Left renal cortex interstitium (tissue), 4 donors: ENCODE results near the gene SLC35B1. TPM values are rescaled to one million over a fixed set of nuclear protein-coding genes. Genes with fewer than 3 reads are reported as not detected.

Source experiments
- DNase-seq, 4 donors: peaks; one replicate each; pipeline ENCODE4 v3.0.0-alpha.2; 2013; ENCODE audit warnings: low read depth in 4 of 4, low spot score in 2 of 4, missing footprints in 1 of 4
- polyA plus RNA-seq, 4 donors: library from polyadenylated mRNA; unstranded; fragments of 120-200 nt; gene quantifications; one replicate each; pipeline ENCODE4 v1.2.1, GENCODE V29; 2013; ENCODE audit not compliant: insufficient read length in 4 of 4

SLC35B1 gene
- 10 to 100 TPM; 76.8 to 86.2 (median 78.0) TPM for polyA plus RNA-seq

- DNase-seq = peak; percentile 97 to 99 (median 98)
Measured at GRCh38 chr17:49707608-49708514, at the start of gene SLC35B1. Gene SLC35B1, minus strand, starts transcription at chr17:49707964. Its CDS starts 131 bp downstream, at chr17:49707833.

- no peak for DNase-seq
Measured at GRCh38 chr17:49757151-49757777, 49.5 kb upstream of the SLC35B1 start.

GRCh38 chr17:49756323-49757150 lies 48.8 kb upstream of the SLC35B1 start:
- DNase-seq = no peak

GRCh38 chr17:49755663-49756283 lies 48.0 kb upstream of the SLC35B1 start:
- DNase-seq = no peak

- no peak for DNase-seq
Measured at GRCh38 chr17:49753959-49754391, 46.2 kb upstream of the SLC35B1 start.

- DNase-seq = no peak
Measured at GRCh38 chr17:49752508-49752907, 44.7 kb upstream of the SLC35B1 start.

GRCh38 chr17:49749730-49750129 lies 42.0 kb upstream of the SLC35B1 start:
- no peak for DNase-seq

- DNase-seq = no peak
Measured at GRCh38 chr17:49748791-49749190, 41.0 kb upstream of the SLC35B1 start.

- no peak for DNase-seq
Measured at GRCh38 chr17:49748223-49748622, 40.5 kb upstream of the SLC35B1 start.

GRCh38 chr17:49747632-49748031 lies 39.9 kb upstream of the SLC35B1 start:
- no peak for DNase-seq

- DNase-seq = no peak
Measured at GRCh38 chr17:49746791-49747490, 39.2 kb upstream of the SLC35B1 start.

- DNase-seq = no peak
Measured at GRCh38 chr17:49745175-49746139, 37.7 kb upstream of the SLC35B1 start.

- DNase-seq = no peak
Measured at GRCh38 chr17:49742166-49742638, 34.4 kb upstream of the SLC35B1 start.

GRCh38 chr17:49741692-49742076 lies 33.9 kb upstream of the SLC35B1 start:
- no peak for DNase-seq

GRCh38 chr17:49741009-49741691 lies 33.4 kb upstream of the SLC35B1 start:
- DNase-seq = no peak

GRCh38 chr17:49739641-49740271 lies 32.0 kb upstream of the SLC35B1 start:
- DNase-seq = no peak

- no peak for DNase-seq
Measured at GRCh38 chr17:49738456-49739163, 30.8 kb upstream of the SLC35B1 start.
